ENCODE data around the gene ERBB4. TPM values are rescaled to one million over a fixed set of nuclear protein-coding genes. Genes with fewer than 3 reads are reported as not detected.

The ERBB4 gene
- total RNA-seq, 1 experiment from 2014 or later = 0.04 TPM

GRCh38 chr2:212343167-212343566 is 195.4 kb downstream of the ERBB4 start:
- Histone ChIP-seq H4K20me1 (ENCODE audit: control insufficient read depth, insufficient read depth, insufficient read length) (no peaks in the 10 kb centered on the region), H3K14ac (ENCODE audit: insufficient read depth, low read length) (no peak overlapping the region), H2AK5ac (ENCODE audit: insufficient read length, low read length) (no peak overlapping the region), H2BK5ac (ENCODE audit: insufficient read length, low read length) (no peak overlapping the region), H3K9me3 (ENCODE audit: control insufficient read depth, low read depth, low read length) (no peaks in the 10 kb centered on the region), H3K23ac (ENCODE audit: insufficient read length, low read depth, low read length) (no peak overlapping the region), H3K23me2 (ENCODE audit: insufficient read length, low read depth, low read length, poor library complexity, severe bottlenecking) (no peaks in the 10 kb centered on the region), H3T11ph (ENCODE audit: low read length) (no peak overlapping the region), H2BK15ac (ENCODE audit: low read depth, low read length) (no peak overlapping the region), H3K18ac (ENCODE audit: insufficient read length, low read depth, low read length) (no peak overlapping the region), H3K79me2 (ENCODE audit: insufficient read depth, low read length) (no peaks in the 10 kb centered on the region), H4K8ac (replicated peaks; ENCODE audit: insufficient read length, low read depth, low read length) (no peak overlapping the region), H3K56ac (ENCODE audit: insufficient read length, low read depth, low read length) (no peak overlapping the region), H3K4ac (ENCODE audit: low read depth, low read length) (no peak overlapping the region), H3K9ac (ENCODE audit: extremely low read depth, insufficient read length, low read length) (no peak overlapping the region), H3K79me1 (ENCODE audit: insufficient read depth, low read depth, low read length, poor library complexity, severe bottlenecking) (no peaks in the 10 kb centered on the region), H2BK12ac (ENCODE audit: insufficient read length, low read depth, low read length) (no peak overlapping the region), H3K4me2 (ENCODE audit: insufficient read depth, insufficient read length, low read length) (no peak overlapping the region), H3K4me1 (ENCODE audit: insufficient read depth, low read length) (no peaks in the 10 kb centered on the region), H4K5ac (ENCODE audit: insufficient read length, low read depth, low read length) (no peak overlapping the region), H3K27me3 (ENCODE audit: insufficient read depth, low read length) (no peaks in the 10 kb centered on the region), H4K91ac (ENCODE audit: insufficient read length, low read depth, low read length) (no peak overlapping the region), H2BK20ac (ENCODE audit: low read depth, low read length, poor library complexity, severe bottlenecking) (no peak overlapping the region), H2BK120ac (ENCODE audit: low read depth, low read length, poor library complexity, severe bottlenecking) (no peak overlapping the region), H2AFZ (ENCODE audit: low read length) (no peak overlapping the region), H3K27ac (ENCODE audit: insufficient read length, low read depth, low read length) (no peak overlapping the region)
- no CpG with 5 or more reads among the region's 2 CpGs for WGBS (ENCODE audit: extremely low coverage, insufficient read length, low lambda C conversion rate)
- Mint-ChIP-seq H3K4me3 (no peak overlapping the region), H3K27me3 (ENCODE audit: low read depth) (no peaks in the 10 kb centered on the region), H3K9me3 (peaks cover 0 to 4% of the 10 kb centered on the region in 2 experiments; a peak in 4 of 5 replicates), H3K36me3 (ENCODE audit: insufficient read depth in 1 of 3, low read depth in 3 of 3) (no peaks in the 10 kb centered on the region), H3K27ac (no peak overlapping the region), H3K4me1 (0 out of 4 replicates have a peak, but pooled peaks cover 0 to 2% of the 10 kb centered on the region in 2 experiments)
- no peak for DNase-seq
- TF ChIP-seq CTCF (conservative IDR thresholded peaks at IDR 0.05) = no peak

Measured in H9 (cell line).